Measurements from ENCODE around the gene COPRS.
A peak's percentile ranks its signal among the peaks of the same experiment; 100 is the strongest.

Gene COPRS, protein sequence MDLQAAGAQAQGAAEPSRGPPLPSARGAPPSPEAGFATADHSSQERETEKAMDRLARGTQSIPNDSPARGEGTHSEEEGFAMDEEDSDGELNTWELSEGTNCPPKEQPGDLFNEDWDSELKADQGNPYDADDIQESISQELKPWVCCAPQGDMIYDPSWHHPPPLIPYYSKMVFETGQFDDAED

DNA sequence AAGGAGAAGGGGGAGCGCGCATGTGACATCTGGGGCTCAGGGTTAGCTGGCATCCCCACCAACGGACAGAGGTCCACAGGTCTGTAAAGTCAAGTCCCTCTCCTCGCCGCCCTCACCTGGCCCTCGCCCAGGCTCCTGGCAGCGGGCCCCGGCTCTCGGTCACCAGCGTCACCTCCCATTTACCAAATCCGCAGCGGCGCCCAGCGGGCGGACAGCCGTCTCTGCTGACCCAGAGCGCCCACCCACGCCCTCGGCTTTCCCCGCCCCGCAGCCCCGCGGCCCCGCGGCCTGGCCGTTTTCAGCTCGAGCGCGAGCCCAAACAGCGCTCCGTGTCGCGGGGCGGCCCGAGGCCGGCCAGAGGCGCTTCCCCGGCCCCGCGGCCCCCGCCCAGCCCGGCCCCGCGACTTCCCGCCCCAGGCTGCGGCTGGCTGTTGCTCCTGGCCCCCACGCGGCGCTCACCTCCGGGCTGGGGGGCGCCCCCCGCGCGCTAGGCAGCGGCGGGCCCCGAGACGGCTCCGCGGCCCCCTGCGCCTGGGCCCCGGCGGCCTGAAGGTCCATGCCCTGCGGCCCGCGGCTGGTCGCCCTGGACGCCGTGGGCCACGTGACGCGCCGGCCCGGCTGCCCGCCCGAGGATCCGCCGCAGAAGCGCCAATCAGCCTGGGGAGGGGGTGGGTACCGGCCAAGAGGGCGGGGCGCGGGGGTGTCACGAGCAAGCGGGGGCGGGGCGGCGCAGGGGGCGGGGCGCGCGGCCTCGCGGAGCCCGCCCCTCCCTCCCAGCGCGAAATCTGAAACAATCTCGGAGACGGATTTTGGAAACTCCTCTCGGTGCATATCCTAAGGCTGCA lies at the start of gene COPRS:
Gene COPRS (minus strand): TSS at position 603 of the 845 bp plus-strand sequence. CDS start 45 bp downstream, at position 558.
- peak; percentile 60 for DNase-seq

DNA sequence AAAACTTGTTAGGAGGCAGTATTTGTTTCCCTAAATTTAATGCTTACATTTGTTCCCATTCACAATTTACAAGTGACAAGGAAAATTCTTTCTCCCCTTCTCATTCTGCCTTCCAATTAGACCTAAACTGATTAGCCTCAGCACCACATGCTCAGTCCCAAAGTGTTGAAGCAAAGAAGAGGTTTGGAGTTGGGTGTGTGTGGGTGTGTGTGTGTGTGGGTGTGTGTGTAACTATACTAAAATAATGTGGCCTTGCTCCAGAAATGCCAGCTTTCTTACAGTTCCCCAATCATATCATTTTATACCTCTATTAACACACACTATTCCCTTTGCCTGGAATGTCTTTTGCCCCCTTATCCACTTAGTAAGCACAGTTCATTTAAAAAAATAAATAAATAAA lies 49.3 kb upstream of the COPRS start:
- DNase-seq: no peak

DNA sequence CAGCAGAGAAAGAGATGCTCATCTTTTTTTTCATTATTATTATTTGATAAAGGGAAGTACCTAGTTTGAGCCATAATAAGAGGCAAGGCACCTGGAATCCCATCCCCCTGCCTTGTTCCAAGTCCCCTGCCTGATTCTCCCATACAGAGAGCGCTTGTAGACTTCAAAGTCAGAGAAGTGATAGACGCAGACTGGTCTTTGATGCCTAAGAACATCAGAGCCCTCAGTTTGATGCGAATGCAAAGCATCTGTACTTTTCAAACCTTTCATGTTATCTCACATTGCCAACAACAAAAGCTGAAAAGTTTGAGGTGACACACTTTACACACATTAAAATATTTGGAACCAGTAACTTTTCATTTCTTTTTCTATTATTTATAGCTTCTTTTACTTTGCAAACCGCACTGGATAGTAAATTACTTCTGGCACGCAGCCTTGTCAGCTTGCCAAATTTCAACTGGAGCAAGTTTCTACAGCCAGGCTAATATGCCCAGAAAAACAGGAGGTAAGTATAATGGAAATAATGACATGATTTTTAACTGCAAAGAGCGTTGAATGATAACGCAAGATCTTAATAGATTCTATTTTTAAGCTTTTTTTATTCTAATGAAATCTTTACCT lies 48.4 kb upstream of the COPRS start:
- DNase-seq: no peak

DNA sequence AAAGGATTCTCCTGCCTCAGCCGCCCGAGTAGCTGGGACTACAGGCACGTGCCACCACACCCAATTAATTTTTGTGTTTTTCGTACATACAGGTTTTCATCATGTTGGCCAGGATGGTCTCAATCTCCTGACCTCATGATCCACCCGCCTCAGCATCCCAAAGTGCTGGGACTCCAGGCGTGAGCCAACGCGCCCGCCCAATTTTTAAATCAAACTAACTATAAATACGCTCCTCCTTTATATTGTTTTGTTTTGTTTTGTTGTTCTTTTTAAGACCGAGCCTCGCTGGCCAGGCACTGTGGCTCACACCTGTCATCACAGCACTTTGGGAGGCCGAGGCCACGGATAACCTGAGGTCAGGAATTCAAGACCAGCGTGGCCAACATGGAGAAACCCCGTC lies 44.4 kb upstream of the COPRS start:
- no peak for DNase-seq

DNA sequence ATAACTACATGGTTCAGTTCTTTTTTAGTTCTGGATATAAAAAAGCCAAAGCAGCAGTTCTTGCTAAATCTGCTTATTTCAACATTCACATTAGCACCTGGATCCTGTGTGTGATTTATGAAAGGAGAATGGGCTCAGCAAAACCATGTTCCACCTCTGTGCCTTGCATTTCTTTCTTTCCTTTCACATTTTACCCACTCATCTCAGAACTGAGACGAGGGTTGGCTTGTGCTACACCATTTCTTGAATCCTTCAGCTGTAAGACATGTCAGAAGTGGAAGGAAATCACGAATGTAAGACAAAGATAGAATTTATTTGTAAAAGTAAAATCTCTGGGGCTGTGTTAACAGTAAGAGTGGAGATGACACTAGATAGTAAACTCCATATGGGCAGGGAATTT lies 43.6 kb upstream of the COPRS start:
- DNase-seq: no peak

DNA sequence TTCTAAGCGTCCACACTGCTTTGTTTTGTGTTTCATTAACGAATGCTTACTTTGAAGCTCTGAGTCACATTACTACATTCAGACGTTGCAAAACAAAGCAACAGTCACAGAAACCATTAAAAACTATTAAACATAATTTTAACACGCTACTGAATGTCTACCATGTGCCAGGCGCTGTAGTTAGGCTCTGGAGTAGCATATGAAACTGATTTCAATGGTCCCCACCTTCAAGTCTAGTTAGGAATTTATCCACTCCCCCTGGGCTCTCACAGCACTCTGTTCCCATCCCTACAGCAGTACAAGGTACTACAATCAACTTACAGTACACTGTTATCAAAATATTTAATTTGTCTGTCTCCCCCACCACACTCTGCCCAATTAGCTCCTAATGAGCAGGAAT lies 41.8 kb upstream of the COPRS start:
- no peak for DNase-seq

DNA sequence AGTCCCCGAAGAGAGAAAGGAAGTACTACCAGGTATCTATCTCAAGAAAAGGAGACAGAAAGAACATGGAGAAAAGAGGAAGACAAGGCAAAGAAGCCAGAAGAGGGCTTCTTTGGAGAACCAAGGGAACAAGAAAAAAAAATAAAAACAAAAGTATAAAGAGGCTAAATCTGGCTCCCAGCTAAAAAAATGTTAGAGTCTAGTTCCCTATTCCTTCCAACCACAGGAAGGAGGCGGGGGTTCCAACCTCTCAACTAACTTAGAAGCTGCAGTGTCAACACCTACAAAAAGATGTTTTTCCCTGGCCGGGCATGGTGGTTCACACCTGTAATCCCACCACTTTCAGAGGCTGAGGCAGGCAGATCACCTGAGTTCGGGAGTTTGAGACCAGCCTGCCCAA lies 29.1 kb upstream of the COPRS start:
- DNase-seq: no peak

DNA sequence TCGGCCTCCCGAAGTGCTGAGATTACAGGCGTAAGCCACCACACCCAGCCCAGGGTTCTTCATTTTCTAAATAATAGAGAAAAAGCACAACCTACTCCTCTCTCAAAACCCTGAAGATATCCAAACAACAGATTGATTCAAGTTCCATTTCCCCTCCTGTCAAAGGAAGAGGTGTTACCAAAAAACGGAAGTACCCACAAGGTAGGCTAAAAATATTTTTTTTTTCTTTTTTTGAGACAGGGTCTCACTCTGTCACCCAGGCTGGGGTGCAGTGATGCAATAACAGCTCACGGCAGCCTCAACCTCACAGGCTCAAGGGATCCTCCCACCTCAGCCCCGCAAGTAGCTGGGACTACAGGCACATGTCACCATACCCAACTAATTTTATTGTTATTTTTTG lies 23.5 kb upstream of the COPRS start:
- no peak for DNase-seq

DNA sequence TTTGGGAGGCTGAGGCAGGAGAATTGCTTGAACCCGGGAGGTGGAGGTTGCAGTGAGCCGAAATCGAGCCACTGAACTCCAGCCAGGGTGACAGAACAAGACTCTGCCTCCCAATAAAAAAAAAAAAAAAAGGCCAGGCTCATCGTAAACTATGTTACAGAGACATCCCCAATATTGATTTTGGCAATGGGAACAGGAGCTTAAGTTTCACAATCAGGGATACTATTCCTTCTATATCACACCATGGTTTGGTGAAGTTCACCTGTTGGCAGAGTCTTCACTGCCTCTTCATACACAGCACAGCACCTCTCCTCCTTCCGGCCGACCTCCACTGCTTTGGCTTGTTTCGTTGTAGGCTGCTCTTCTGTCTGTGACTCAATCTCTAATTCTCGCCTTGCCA lies 21.3 kb upstream of the COPRS start:
- no peak for DNase-seq

DNA sequence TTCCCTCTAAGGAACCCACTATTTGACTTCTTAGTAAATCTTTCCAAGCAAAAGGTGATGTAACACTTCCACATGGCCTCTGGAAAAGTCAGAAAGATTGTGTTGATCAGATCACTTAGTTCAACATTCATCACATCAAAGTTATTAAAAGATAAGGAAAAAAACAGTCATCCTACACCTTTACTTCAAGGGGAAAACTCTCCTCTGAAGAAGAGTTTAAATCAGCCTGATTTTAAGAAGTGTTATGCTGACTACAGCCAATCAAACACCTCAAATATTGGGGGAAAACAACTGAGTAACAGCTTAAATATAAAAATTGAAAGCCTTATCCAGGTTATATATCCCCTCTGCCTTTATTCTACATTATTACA lies 19.6 kb upstream of the COPRS start:
- no peak for DNase-seq

DNA sequence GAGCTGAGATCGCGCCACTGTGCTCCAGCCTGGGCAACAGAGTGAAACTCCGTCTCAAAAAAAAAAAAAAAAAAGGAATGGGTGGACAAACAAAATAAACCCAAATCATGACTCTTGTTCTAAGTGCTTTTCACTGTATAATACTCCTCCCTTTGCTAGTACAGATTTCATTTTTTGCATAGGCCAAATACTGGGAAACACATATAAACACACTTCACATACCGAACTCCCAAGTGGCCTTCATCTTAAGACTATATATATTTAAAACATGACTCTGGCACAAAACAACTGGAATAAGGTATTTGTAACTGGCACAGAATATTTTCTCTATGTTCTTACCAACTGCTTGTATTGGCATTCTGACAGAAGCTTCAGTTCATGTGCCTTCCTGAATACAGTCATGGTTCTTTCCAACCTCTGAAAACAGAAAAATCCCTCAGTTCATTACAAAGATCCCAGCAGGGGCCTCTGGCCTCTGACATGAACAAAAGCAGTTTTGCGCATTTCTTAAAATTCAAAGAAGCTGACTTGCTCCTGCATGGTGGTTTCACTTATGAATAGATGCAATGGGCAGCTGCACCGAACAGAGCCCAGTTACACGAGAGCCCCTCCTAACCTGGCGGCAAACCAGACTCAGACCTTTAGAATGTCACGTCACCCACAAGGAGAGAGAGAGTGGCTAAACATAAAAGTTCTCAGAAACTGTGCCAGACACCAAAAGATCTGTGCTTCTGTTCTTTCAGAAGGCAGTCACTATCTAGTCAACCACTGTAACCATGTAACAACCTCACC lies 19.1 kb upstream of the COPRS start:
- no peak for DNase-seq

DNA sequence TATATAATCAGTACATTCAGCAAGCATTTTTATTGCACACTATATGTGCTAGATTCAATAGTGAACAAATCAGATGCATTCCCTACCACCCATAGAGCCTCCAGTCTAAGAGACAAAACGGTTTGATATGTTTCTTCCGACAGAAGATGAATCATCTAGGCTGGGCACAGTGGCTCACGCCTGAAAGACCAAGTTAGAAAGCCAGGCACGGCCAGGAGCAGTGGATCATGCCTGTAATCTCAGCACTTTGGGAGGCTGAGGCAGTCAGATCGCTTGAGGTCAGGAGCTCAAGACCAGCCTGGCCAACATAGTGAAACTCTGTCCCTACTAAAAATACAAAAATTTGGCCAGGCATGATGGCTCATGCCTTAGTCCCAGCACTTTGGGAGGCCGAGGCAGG lies 18.3 kb upstream of the COPRS start:
- no peak for DNase-seq

DNA sequence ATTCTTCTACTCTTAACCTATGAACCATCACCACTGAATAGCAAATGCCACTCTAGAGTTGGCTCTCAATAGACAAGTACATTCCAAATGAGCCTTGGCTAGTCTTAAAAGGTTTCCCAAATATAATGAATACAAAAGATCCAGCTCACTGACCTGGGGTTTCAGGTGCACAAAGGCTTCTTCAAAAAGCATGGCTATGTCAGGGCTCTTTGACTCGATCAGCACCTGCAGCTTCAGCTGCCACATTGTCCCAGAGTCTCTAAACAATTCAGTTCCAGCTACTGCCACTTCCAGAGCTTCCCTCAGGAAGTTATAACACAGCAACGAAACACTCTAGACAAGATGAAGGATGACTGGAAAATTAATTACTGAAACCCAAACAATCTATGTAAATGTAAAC lies 16.0 kb upstream of the COPRS start:
- DNase-seq: no peak

DNA sequence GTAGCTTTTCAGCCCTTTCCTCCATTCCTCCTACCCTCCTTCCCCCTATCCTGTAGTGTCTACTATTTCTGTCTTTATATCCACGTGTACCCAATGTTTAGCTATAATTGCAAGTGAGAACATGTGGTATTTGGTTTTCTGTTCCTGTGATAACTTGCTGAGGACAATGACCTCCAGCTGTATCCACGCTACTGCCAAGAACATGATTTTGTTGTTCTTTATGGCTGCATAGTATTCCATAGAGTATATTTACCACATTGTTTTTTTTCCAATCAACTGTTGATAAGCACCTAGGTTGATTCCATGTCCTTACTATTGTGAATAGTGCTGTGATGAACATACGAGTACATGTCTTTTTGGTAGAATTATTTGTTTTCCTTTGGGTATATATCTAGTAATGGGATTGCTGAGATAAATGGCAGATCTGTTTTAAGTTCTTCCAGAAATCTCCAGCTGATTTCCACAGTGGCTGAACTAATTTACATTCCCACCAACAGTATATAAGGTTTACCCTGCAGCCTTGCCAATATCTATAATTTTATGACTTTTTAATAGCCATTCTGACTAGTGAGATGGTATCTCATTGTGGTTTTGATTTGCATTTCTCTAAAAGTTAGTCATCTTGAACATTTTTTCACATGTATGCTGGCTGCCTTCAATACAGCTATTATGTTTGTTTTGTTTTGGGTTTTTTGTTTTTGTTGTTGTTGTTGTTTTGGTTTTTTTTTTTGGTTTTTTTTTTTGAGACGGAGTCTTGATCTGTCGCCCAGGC lies 10.9 kb upstream of the COPRS start:
- no peak for DNase-seq

DNA sequence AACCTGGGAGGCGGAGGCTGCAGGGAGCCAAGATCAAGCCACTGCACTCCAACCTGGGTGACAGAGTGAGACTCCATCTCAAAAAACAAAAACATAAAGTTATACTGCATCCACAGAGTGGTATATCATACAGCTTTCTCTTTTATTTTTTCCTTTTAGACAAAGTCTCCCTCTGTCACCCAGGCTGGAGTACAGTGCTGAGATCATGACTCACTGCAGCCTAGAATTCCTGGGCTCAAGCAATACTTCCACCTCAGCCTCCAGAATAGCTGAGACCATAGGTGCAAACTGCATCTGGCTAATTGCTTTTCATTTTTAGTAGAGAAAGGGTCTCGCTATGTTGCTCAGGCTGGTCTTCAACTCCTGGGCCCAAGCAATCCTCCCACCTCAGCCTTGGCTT lies 10.0 kb upstream of the COPRS start:
- no peak for DNase-seq

DNA sequence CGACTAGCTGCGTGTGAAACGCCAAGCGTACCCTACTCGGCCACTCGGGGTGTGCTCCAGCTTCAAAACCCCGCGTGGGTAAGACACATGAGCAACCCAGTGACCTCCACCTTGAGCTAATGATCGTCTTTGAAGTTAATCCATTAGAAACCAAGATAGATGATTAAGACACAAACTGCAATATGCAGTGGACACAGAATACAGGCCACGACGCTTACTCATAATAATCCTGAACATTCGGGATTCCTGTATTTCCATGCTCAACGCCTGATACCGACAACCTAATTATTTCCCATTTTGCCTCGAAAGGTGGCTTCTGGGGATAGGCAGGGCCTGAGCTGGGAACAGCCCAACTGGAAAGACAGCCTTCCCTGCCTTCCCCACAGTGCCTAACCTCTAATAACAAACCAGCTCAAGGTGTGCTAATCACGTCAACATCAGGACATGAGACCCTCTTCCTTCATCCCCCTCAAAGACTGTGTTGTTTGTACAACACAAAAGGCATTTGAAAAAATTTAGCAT lies 504 bp upstream of the COPRS start:
- DNase-seq: no peak

DNA sequence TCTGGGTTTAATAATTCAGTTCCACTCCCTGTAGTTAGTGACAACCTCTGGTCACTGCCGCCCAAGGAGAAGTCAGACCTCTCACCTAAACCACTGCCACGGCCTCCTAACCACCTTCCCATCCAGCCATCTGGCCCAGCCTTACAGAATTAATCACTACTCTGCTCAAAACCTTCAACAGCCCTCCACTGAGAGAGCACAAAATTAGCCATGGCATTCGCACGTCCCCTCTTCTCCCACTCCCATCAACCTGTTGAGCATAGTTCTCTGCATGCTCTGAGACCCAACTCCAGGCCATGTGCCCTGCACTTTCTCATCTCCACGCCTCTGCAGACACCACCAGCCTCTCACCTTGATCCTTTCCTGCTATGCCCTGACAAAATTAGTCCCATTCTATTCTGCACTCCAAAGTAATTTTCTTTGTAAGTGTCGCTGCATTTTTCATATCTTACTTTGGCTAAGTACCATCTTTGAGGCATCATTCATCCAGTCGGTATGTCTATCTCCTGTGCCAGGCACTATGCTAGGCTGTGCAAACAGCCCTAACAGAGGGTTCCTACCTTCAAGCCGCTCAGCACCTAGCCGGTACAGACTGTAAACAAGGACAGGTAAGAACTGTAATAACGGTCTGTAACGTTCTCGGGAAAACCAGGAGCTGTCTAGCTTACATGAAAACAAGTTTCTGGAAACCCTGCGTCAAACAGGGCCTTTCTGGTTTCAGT lies 963 bp downstream of the COPRS start:
- no peak for DNase-seq

DNA sequence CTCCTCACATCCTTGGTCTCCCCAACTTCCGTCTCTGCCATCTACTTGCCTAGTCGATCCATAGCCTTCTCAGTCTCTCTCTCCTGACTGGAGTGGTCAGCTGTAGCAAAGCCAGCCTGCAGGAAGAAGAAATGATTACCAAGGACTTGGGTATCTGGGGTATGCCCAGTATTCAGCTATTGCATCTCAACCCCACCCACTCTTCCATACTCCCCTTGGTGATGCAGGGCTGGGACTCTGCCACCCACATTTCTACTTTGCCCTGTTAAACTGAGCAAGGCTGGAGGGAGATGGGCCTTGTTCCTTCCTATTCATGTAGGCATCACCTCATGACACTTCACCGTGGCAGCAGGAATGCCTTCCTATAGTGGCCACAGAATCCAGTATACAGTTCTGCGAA lies 2.3 kb downstream of the COPRS start:
- no peak for DNase-seq

DNA sequence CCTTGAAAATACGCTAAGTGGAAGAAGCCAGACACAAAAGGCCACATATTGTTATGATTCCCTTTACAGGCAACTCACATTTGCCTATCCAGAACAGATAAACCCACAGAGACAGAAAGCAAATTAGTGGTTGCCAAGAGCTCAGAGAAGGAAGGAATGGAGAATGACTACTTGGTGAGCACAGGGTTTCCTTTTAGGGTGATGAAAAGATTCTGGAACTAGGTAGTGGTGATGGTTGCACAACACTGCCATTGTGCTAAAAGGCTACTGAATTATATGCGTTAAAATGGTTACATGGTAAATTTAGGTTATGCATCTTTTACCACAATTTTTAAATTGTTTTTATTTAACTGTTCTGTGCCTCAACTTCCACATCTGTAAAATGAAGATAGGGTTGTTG lies 4.4 kb downstream of the COPRS start:
- DNase-seq: no peak

DNA sequence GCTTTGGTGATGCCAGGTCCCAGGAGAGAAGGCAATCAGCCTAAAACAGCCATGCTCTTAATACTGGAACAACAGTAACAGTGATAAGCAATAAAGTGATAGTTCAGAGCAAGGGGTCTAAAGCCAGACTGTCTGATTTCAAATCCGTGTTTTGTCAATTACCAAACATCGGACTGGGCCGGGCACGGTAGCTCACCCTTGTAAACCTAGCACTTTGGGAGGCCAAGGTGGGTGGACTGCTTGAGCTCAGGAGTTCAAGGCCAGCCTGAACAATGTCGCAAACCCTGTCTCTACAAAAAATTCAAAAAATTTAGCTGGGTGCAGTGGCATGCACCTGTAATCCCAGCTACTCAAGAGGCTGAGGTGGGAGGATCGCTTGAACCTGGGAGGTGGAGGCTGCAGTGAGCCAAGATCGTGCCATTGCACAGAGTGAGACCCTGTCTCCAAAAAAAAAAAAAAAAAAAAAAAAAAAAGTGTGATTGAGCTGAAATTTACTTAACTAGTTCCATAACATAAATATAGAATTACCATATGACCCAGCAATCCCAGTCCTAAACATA lies 5.1 kb downstream of the COPRS start:
- DNase-seq: no peak

DNA sequence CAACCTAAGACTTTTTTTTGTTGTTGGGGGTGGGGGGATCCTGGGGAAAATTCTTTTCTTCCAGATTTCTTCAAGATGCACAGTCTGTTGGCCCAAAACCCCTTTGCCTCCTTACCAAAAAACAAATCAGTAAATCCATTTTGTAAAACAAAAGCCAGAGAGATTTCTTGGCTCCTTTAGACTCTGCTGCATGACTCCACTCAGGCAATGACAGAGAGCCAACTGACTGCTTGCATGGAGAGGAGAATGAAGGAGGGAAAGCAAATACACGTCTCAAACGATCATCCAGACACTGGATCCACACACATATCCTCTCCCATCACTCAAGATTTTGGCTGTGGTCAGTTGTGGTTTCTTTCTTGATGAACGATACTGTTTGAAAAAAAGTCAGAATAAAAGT lies 13.8 kb downstream of the COPRS start:
- no peak for DNase-seq

Data from NCI-H748 treated with DMSO at 0.1 percent for 48 hours (cell line).